ENCODE results near the gene OLIG2.

Gene OLIG2

GRCh38 chr21:33019885-33020557 lies 5.7 kb upstream of the OLIG2 start:
- no peak overlapping the region for H3K27ac ChIP-seq (ENCODE audit: insufficient read depth in 1 of 2, low read depth in 1 of 2, low read length in 2 of 2, poor library complexity in 1 of 2, severe bottlenecking in 2 of 2)
- H3K27me3 ChIP-seq (replicated peaks in 2 of 5; ENCODE audit: control insufficient read depth in 4 of 5, insufficient read depth in 5 of 5, low read length in 4 of 5): peaks cover 19 to 98% (median 64%) of the 10 kb centered on the region in 5 experiments
- ChIA-PET POLR2A (no interaction called here), CTCF (interaction anchor here (0.9 kb wide), 1 partner anchor 106 kb away, joined by 3 read pairs; no protein-coding TSS in a partner anchor)
- peak in 1 of 3 donors; percentile 46 for DNase-seq
- peak overlapping the region in 6 of 7 experiments; percentile 11 to 60 (median 48) for H3K4me3 ChIP-seq (ENCODE audit: control insufficient read depth in 1 of 7, extremely low read depth in 1 of 7, insufficient read depth in 4 of 7, low read depth in 2 of 7, low read length in 6 of 7)
- peaks cover 6 to 42% (median 38%) of the 10 kb centered on the region in 4 experiments for H3K4me1 ChIP-seq (ENCODE audit: control extremely low read depth in 1 of 4, control insufficient read depth in 4 of 4, insufficient read depth in 4 of 4, low read length in 3 of 4)
- H3K36me3 ChIP-seq (ENCODE audit: control insufficient read depth in 4 of 4, insufficient read depth in 4 of 4, low read length in 3 of 4): no peaks in the 10 kb centered on the region
- under 1% methylated on average over 55 of the region's 55 CpGs for WGBS (ENCODE audit: insufficient coverage)
- H3K9me3 ChIP-seq (ENCODE audit: control extremely low read depth in 1 of 5, control insufficient read depth in 4 of 5, insufficient read depth in 2 of 5, low read depth in 1 of 5, low read length in 4 of 5): no peaks in the 10 kb centered on the region

- POLR2A ChIA-PET: no interaction called here
- CTCF ChIA-PET: interaction anchor here (2.0 to 3.1 kb wide), 2 partner anchors 10 to 107 kb away, joined by 5 to 10 read pairs; no protein-coding TSS in a partner anchor
- Histone ChIP-seq H3K9me3 (ENCODE audit: control extremely low read depth in 1 of 5, control insufficient read depth in 4 of 5, insufficient read depth in 2 of 5, low read depth in 1 of 5, low read length in 4 of 5) (no peaks in the 10 kb centered on the region), H3K27me3 (replicated peaks in 2 of 5; ENCODE audit: control insufficient read depth in 4 of 5, insufficient read depth in 5 of 5, low read length in 4 of 5) (peaks cover 19 to 98% (median 66%) of the 10 kb centered on the region in 5 experiments), H3K36me3 (ENCODE audit: control insufficient read depth in 4 of 4, insufficient read depth in 4 of 4, low read length in 3 of 4) (no peaks in the 10 kb centered on the region), H3K4me3 (ENCODE audit: control insufficient read depth in 1 of 7, extremely low read depth in 1 of 7, insufficient read depth in 4 of 7, low read depth in 2 of 7, low read length in 6 of 7) (peak overlapping the region in 2 of 7 experiments; percentile 44 to 60), H3K27ac (ENCODE audit: insufficient read depth in 1 of 2, low read depth in 1 of 2, low read length in 2 of 2, poor library complexity in 1 of 2, severe bottlenecking in 2 of 2) (no peak overlapping the region), H3K4me1 (ENCODE audit: control extremely low read depth in 1 of 4, control insufficient read depth in 4 of 4, insufficient read depth in 4 of 4, low read length in 3 of 4) (peaks cover 6 to 48% (median 44%) of the 10 kb centered on the region in 4 experiments)
- 4% methylated on average over 4 of the region's 16 CpGs for WGBS (ENCODE audit: insufficient coverage)
- DNase-seq: no peak
Observed at GRCh38 chr21:33020558-33021100, 5.1 kb upstream of the OLIG2 start.

- Histone ChIP-seq H3K9me3 (ENCODE audit: control extremely low read depth in 1 of 5, control insufficient read depth in 4 of 5, insufficient read depth in 2 of 5, low read depth in 1 of 5, low read length in 4 of 5) (no peaks in the 10 kb centered on the region), H3K36me3 (ENCODE audit: control insufficient read depth in 4 of 4, insufficient read depth in 4 of 4, low read length in 3 of 4) (no peaks in the 10 kb centered on the region), H3K4me3 (ENCODE audit: control insufficient read depth in 1 of 7, extremely low read depth in 1 of 7, insufficient read depth in 4 of 7, low read depth in 2 of 7, low read length in 6 of 7) (no peak overlapping the region), H3K4me1 (ENCODE audit: control extremely low read depth in 1 of 4, control insufficient read depth in 4 of 4, insufficient read depth in 4 of 4, low read length in 3 of 4) (peaks cover 6 to 53% (median 49%) of the 10 kb centered on the region in 4 experiments), H3K27me3 (replicated peaks in 2 of 5; ENCODE audit: control insufficient read depth in 4 of 5, insufficient read depth in 5 of 5, low read length in 4 of 5) (peaks cover 18 to 98% (median 68%) of the 10 kb centered on the region in 5 experiments), H3K27ac (ENCODE audit: insufficient read depth in 1 of 2, low read depth in 1 of 2, low read length in 2 of 2, poor library complexity in 1 of 2, severe bottlenecking in 2 of 2) (no peak overlapping the region)
- CTCF ChIA-PET: interaction anchor here (2.0 to 3.1 kb wide), 2 partner anchors 9 to 106 kb away, joined by 5 to 10 read pairs; no protein-coding TSS in a partner anchor
- WGBS (ENCODE audit: insufficient coverage): 9% methylated on average over 10 of the region's 11 CpGs
- POLR2A ChIA-PET: no interaction called here
- no peak for DNase-seq
Observed at GRCh38 chr21:33021150-33021549, 4.6 kb upstream of the OLIG2 start.

- H3K27ac ChIP-seq (ENCODE audit: insufficient read depth in 1 of 2, low read depth in 1 of 2, low read length in 2 of 2, poor library complexity in 1 of 2, severe bottlenecking in 2 of 2): no peak overlapping the region
- DNase-seq: no peak
- ChIA-PET POLR2A (no interaction called here), CTCF (interaction anchor here (1.1 to 3.1 kb wide), 4 partner anchors 9 to 174 kb away, joined by 3 to 10 read pairs (median 4); no protein-coding TSS in a partner anchor)
- 30% methylated on average over 2 of the region's 4 CpGs for WGBS (ENCODE audit: insufficient coverage)
- no peaks in the 10 kb centered on the region for H3K36me3 ChIP-seq (ENCODE audit: control insufficient read depth in 4 of 4, insufficient read depth in 4 of 4, low read length in 3 of 4)
- H3K4me1 ChIP-seq (ENCODE audit: control extremely low read depth in 1 of 4, control insufficient read depth in 4 of 4, insufficient read depth in 4 of 4, low read length in 3 of 4): peaks cover 6 to 58% (median 54%) of the 10 kb centered on the region in 4 experiments
- H3K27me3 ChIP-seq (replicated peaks in 2 of 5; ENCODE audit: control insufficient read depth in 4 of 5, insufficient read depth in 5 of 5, low read length in 4 of 5): peaks cover 17 to 99% (median 71%) of the 10 kb centered on the region in 5 experiments
- no peak overlapping the region for H3K4me3 ChIP-seq (ENCODE audit: control insufficient read depth in 1 of 7, extremely low read depth in 1 of 7, insufficient read depth in 4 of 7, low read depth in 2 of 7, low read length in 6 of 7)
- no peaks in the 10 kb centered on the region for H3K9me3 ChIP-seq (ENCODE audit: control extremely low read depth in 1 of 5, control insufficient read depth in 4 of 5, insufficient read depth in 2 of 5, low read depth in 1 of 5, low read length in 4 of 5)
Observed at GRCh38 chr21:33021667-33022066, 4.1 kb upstream of the OLIG2 start.

GRCh38 chr21:33022489-33022827 lies 3.3 kb upstream of the OLIG2 start:
- POLR2A ChIA-PET: interaction anchor here (0.6 kb wide), 2 partner anchors 19 to 863 kb away, joined by 4 to 5 read pairs; no protein-coding TSS in a partner anchor
- H3K4me1 ChIP-seq (ENCODE audit: control extremely low read depth in 1 of 4, control insufficient read depth in 4 of 4, insufficient read depth in 4 of 4, low read length in 3 of 4): peaks cover 6 to 65% (median 61%) of the 10 kb centered on the region in 4 experiments

GRCh38 chr21:33022828-33023573 lies 2.7 kb upstream of the OLIG2 start:
- H3K4me1 ChIP-seq (ENCODE audit: control extremely low read depth in 1 of 4, control insufficient read depth in 4 of 4, insufficient read depth in 4 of 4, low read length in 3 of 4): peaks cover 6 to 67% (median 64%) of the 10 kb centered on the region in 4 experiments
- POLR2A ChIA-PET: interaction anchor here (0.6 kb wide), 2 partner anchors 19 to 862 kb away, joined by 4 to 5 read pairs; no protein-coding TSS in a partner anchor

More at GRCh38 chr21:33022489-33022827, 3.3 kb upstream of the OLIG2 start:
- Histone ChIP-seq H3K27me3 (replicated peaks in 2 of 5; ENCODE audit: control insufficient read depth in 4 of 5, insufficient read depth in 5 of 5, low read length in 4 of 5) (peaks cover 17 to 100% (median 77%) of the 10 kb centered on the region in 5 experiments), H3K9me3 (ENCODE audit: control extremely low read depth in 1 of 5, control insufficient read depth in 4 of 5, insufficient read depth in 2 of 5, low read depth in 1 of 5, low read length in 4 of 5) (no peaks in the 10 kb centered on the region), H3K4me3 (ENCODE audit: control insufficient read depth in 1 of 7, extremely low read depth in 1 of 7, insufficient read depth in 4 of 7, low read depth in 2 of 7, low read length in 6 of 7) (peak overlapping the region in 3 of 7 experiments; percentile 21 to 26 (median 21)), H3K27ac (ENCODE audit: insufficient read depth in 1 of 2, low read depth in 1 of 2, low read length in 2 of 2, poor library complexity in 1 of 2, severe bottlenecking in 2 of 2) (no peak overlapping the region), H3K36me3 (ENCODE audit: control insufficient read depth in 4 of 4, insufficient read depth in 4 of 4, low read length in 3 of 4) (no peaks in the 10 kb centered on the region)
- WGBS (ENCODE audit: insufficient coverage): 6% methylated on average over 17 of the region's 17 CpGs
- no peak for DNase-seq
- CTCF ChIA-PET: interaction anchor here (1.1 to 3.1 kb wide), 4 partner anchors 8 to 173 kb away, joined by 3 to 10 read pairs (median 4); no protein-coding TSS in a partner anchor

More at GRCh38 chr21:33022828-33023573, 2.7 kb upstream of the OLIG2 start:
- no peak overlapping the region for H3K27ac ChIP-seq (ENCODE audit: insufficient read depth in 1 of 2, low read depth in 1 of 2, low read length in 2 of 2, poor library complexity in 1 of 2, severe bottlenecking in 2 of 2)
- peaks cover 17 to 100% (median 77%) of the 10 kb centered on the region in 5 experiments for H3K27me3 ChIP-seq (replicated peaks in 2 of 5; ENCODE audit: control insufficient read depth in 4 of 5, insufficient read depth in 5 of 5, low read length in 4 of 5)
- CTCF ChIA-PET: interaction anchor here (1.1 to 3.1 kb wide), 5 partner anchors 7 to 106 kb away, joined by 3 to 10 read pairs (median 5); no protein-coding TSS in a partner anchor
- H3K36me3 ChIP-seq (ENCODE audit: control insufficient read depth in 4 of 4, insufficient read depth in 4 of 4, low read length in 3 of 4): no peaks in the 10 kb centered on the region
- H3K9me3 ChIP-seq (ENCODE audit: control extremely low read depth in 1 of 5, control insufficient read depth in 4 of 5, insufficient read depth in 2 of 5, low read depth in 1 of 5, low read length in 4 of 5): no peaks in the 10 kb centered on the region
- no peak for DNase-seq
- 3% methylated on average over 46 of the region's 52 CpGs for WGBS (ENCODE audit: insufficient coverage)
- peak overlapping the region in 5 of 7 experiments; percentile 21 to 37 (median 26) for H3K4me3 ChIP-seq (ENCODE audit: control insufficient read depth in 1 of 7, extremely low read depth in 1 of 7, insufficient read depth in 4 of 7, low read depth in 2 of 7, low read length in 6 of 7)

Data from common myeloid progenitor, CD34-positive (primary cell).